H1 (cell line): Measurements from ENCODE around the gene PHTF2. TPM values are rescaled to one million over a fixed set of nuclear protein-coding genes. Genes with fewer than 3 reads are reported as not detected.

ENCODE experiments used
- CTCF ChIA-PET: fragments of 300-600 bp; sonication (Branson Sonifier 250); formaldehyde crosslinking; loops from one replicate; lab custom pipeline; 2021; ENCODE audit not compliant: partially characterized antibody; lab: Charles Lee
- POLR2A ChIA-PET: fragments of 300-600 bp; sonication (Branson Sonifier 250); formaldehyde crosslinking; loops from one replicate; lab custom pipeline; 2021; ENCODE audit warnings: inconsistent platforms; ENCODE audit not compliant: partially characterized antibody; lab: Charles Lee
- DNase-seq, 2 experiments: peaks; one replicate each; pipeline versions ENCODE4 v3.0.0 to v3.0.0-alpha.2; 2010 to 2022; ENCODE audit warnings: low spot score in 2 of 2, low read depth in 1 of 2, mixed read lengths in 1 of 2
- FAIRE-seq: peaks from 2 replicates; lab custom pipeline; 2011; peaks lifted over from hg19 to GRCh38; lab: Jason Lieb, UNC
- H2AFZ ChIP-seq: 2 replicates; pipeline ENCODE4 v1.8.1; 2012; ENCODE audit warnings: low read length, inconsistent platforms
- H2AK5ac ChIP-seq: 2 replicates; pipeline ENCODE4 v1.6.1; 2013; ENCODE audit warnings: low read depth, low read length
- H2BK120ac ChIP-seq: replicated peaks from 2 replicates; pipeline ENCODE3; 2013; ENCODE audit warnings: low read depth, low read length, inconsistent platforms
- H2BK12ac ChIP-seq: 2 replicates; pipeline ENCODE4 v1.6.1; 2013; ENCODE audit warnings: low read depth, low read length
- H2BK15ac ChIP-seq: 2 replicates; pipeline ENCODE4 v1.6.1; 2013; ENCODE audit warnings: low read length
- H2BK20ac ChIP-seq: 2 replicates; pipeline ENCODE4 v1.6.1; 2013; ENCODE audit warnings: low read length
- H2BK5ac ChIP-seq: 2 replicates; pipeline ENCODE4 v1.6.1; 2013; ENCODE audit warnings: low read depth, low read length
- H3K14ac ChIP-seq: 2 replicates; pipeline ENCODE4 v1.6.1; 2013; ENCODE audit warnings: inconsistent platforms; ENCODE audit not compliant: insufficient read length
- H3K18ac ChIP-seq: 2 replicates; pipeline ENCODE4 v1.6.1; 2013; ENCODE audit warnings: low read length; ENCODE audit errors: extremely low read depth
- H3K23ac ChIP-seq: 2 replicates; pipeline ENCODE4 v1.6.1; 2013; ENCODE audit warnings: inconsistent platforms; ENCODE audit not compliant: insufficient read length
- H3K23me2 ChIP-seq: 2 replicates; pipeline ENCODE4 v1.6.1; 2013; ENCODE audit warnings: low read depth, low read length
- H3K27ac ChIP-seq: 2 replicates; pipeline ENCODE4 v1.6.1; 2011; ENCODE audit warnings: low read depth, low read length, inconsistent platforms
- H3K27me3 ChIP-seq, 4 experiments: replicated peaks in 1 of 4; 1 replicate in 1 of 4; 2 replicates in 3 of 4; pipeline versions ENCODE4 v1.6.1 to v1.8.1; 2011 to 2013; ENCODE audit warnings: low read length in 3 of 4, mild to moderate bottlenecking in 3 of 4, inconsistent platforms in 2 of 4, mixed read lengths in 2 of 4, moderate library complexity in 1 of 4; ENCODE audit not compliant: control insufficient read depth in 3 of 4, insufficient read depth in 3 of 4; ENCODE audit errors: extremely low read depth in 1 of 4
- H3K36me3 ChIP-seq, 4 experiments: 2 replicates each; pipeline versions ENCODE4 v1.6.1 to v1.8.1; 2011 to 2013; ENCODE audit warnings: mild to moderate bottlenecking in 4 of 4, low read length in 3 of 4, moderate library complexity in 2 of 4, control low read depth in 1 of 4, inconsistent platforms in 1 of 4; ENCODE audit not compliant: insufficient read depth in 4 of 4, control insufficient read depth in 2 of 4
- H3K4ac ChIP-seq: replicated peaks from 2 replicates; pipeline ENCODE3; 2013; ENCODE audit warnings: low read length, low read depth, mixed read lengths, inconsistent platforms; ENCODE audit not compliant: insufficient read length
- H3K4me1 ChIP-seq, 4 experiments: replicated peaks in 1 of 4; 1 replicate in 1 of 4; 2 replicates in 3 of 4; pipeline versions ENCODE4 v1.6.1 to v1.8.1; 2011 to 2013; ENCODE audit warnings: low read length in 3 of 4, inconsistent platforms in 2 of 4, mixed read lengths in 1 of 4; ENCODE audit not compliant: insufficient read depth in 4 of 4, control insufficient read depth in 3 of 4
- H3K4me2 ChIP-seq, 2 experiments: 2 replicates each; pipeline versions ENCODE4 v1.6.1 to v1.8.1; 2011 to 2013; ENCODE audit warnings: low read depth in 2 of 2, low read length in 2 of 2, control low read depth in 1 of 2, inconsistent platforms in 1 of 2, mild to moderate bottlenecking in 1 of 2; ENCODE audit not compliant: insufficient read depth in 1 of 2
- H3K4me3 ChIP-seq, 4 experiments: fragments of 200-600, 300-600 bp in 1 of 4; sonication (generic), shearing (Covaris generic), sonication (Bioruptor Twin) in 1 of 4; 2 replicates each; pipeline versions ENCODE4 v1.5.1 to v1.8.1; 2011 to 2016; ENCODE audit warnings: low read length in 4 of 4, low read depth in 3 of 4, control low read depth in 2 of 4, inconsistent platforms in 2 of 4, mild to moderate bottlenecking in 2 of 4, mixed read lengths in 1 of 4, moderate library complexity in 1 of 4; ENCODE audit not compliant: insufficient read depth in 2 of 4; ENCODE audit errors: extremely low read depth in 1 of 4
- H3K56ac ChIP-seq: replicated peaks from 2 replicates; pipeline ENCODE3; 2013; ENCODE audit warnings: low read depth, mild to moderate bottlenecking, mixed read lengths, low read length, inconsistent platforms; ENCODE audit not compliant: insufficient read length
- H3K79me1 ChIP-seq: 2 replicates; pipeline ENCODE4 v1.6.1; 2013; ENCODE audit warnings: low read depth, low read length, control low read depth
- H3K79me2 ChIP-seq, 2 experiments: 2 replicates each; pipeline versions ENCODE4 v1.6.1 to v1.8.1; 2012 to 2013; ENCODE audit warnings: low read length in 2 of 2, mild to moderate bottlenecking in 2 of 2, inconsistent platforms in 1 of 2; ENCODE audit not compliant: insufficient read depth in 2 of 2, control insufficient read depth in 1 of 2
- H3K9ac ChIP-seq, 4 experiments: replicated peaks in 1 of 4; 1 replicate in 1 of 4; 2 replicates in 3 of 4; pipeline versions ENCODE4 v1.6.1 to v1.8.1; 2011 to 2013; ENCODE audit warnings: low read depth in 3 of 4, low read length in 3 of 4, control low read depth in 2 of 4, mild to moderate bottlenecking in 2 of 4, moderate library complexity in 2 of 4, inconsistent platforms in 1 of 4; ENCODE audit errors: extremely low read depth in 1 of 4
- H3K9me3 ChIP-seq, 2 experiments: 2 replicates each; pipeline versions ENCODE4 v1.6.1 to v1.8.1; 2012 to 2013; ENCODE audit warnings: mild to moderate bottlenecking in 2 of 2, moderate library complexity in 2 of 2, control low read depth in 1 of 2, inconsistent platforms in 1 of 2, low read depth in 1 of 2, low read length in 1 of 2, mixed read lengths in 1 of 2; ENCODE audit not compliant: insufficient read depth in 2 of 2
- H4K20me1 ChIP-seq, 2 experiments: replicated peaks in 1 of 2; 2 replicates each; pipeline versions ENCODE3 to v1.8.1; 2011 to 2013; ENCODE audit warnings: inconsistent platforms in 2 of 2, low read length in 2 of 2, mild to moderate bottlenecking in 1 of 2; ENCODE audit not compliant: insufficient read depth in 2 of 2, control insufficient read depth in 1 of 2
- H4K5ac ChIP-seq: 2 replicates; pipeline ENCODE4 v1.6.1; 2013; ENCODE audit warnings: low read length, low read depth, mixed read lengths, inconsistent platforms; ENCODE audit not compliant: insufficient read length
- H4K8ac ChIP-seq: 2 replicates; pipeline ENCODE4 v1.8.0; 2013; ENCODE audit warnings: mild to moderate bottlenecking, moderate library complexity, low read length, inconsistent platforms; ENCODE audit not compliant: insufficient read depth; ENCODE audit errors: extremely low read depth
- H4K91ac ChIP-seq: replicated peaks from 2 replicates; pipeline ENCODE3; 2013; ENCODE audit warnings: low read length, mixed read lengths, inconsistent platforms; ENCODE audit not compliant: insufficient read length
- BACH1 ChIP-seq: IDR thresholded peaks from 2 replicates; pipeline ENCODE4 v1.6.1; 2012; ENCODE audit warnings: low read length, improper control_type of control experiment
- CBX8 ChIP-seq: fragments of 300-800, 300-1000 bp; sonication (generic); IDR thresholded peaks from 2 replicates; pipeline ENCODE4 v1.7.1; 2016; ENCODE audit warnings: low read depth, low read length, borderline replicate concordance
- CEBPB ChIP-seq: IDR thresholded peaks from 2 replicates; pipeline ENCODE4 v1.6.1; 2012; ENCODE audit warnings: low read depth, low read length
- CTBP2 ChIP-seq: IDR thresholded peaks from 2 replicates; pipeline ENCODE4 v1.7.0; 2011; ENCODE audit warnings: borderline replicate concordance, mild to moderate bottlenecking, moderate library complexity, mixed read lengths, low read length; ENCODE audit not compliant: insufficient read depth, insufficient read length
- GTF2F1 ChIP-seq: IDR thresholded peaks from 2 replicates; pipeline ENCODE4 v1.6.1; 2012; ENCODE audit warnings: low read depth, low read length, improper control_type of control experiment, borderline replicate concordance
- NRF1 ChIP-seq: IDR thresholded peaks from 2 replicates; pipeline ENCODE4 v1.6.1; 2011; ENCODE audit warnings: mild to moderate bottlenecking, low read depth, low read length, improper control_type of control experiment
- PHF8 ChIP-seq: fragments of 200-600 bp; sonication (generic); conservative IDR thresholded peaks from 2 replicates; pipeline ENCODE4 v1.7.1; 2012; ENCODE audit warnings: low read depth, mild to moderate bottlenecking, inconsistent platforms, low read length, moderate library complexity
- POLR2A ChIP-seq, 2 experiments: IDR thresholded peaks; 1 replicate in 1 of 2; 2 replicates in 1 of 2; pipeline ENCODE4 v1.6.1; 2011; ENCODE audit warnings: low read depth in 2 of 2, low read length in 2 of 2, mild to moderate bottlenecking in 2 of 2; ENCODE audit errors: control extremely low read depth in 1 of 2
- RFX5 ChIP-seq: IDR thresholded peaks from 2 replicates; pipeline ENCODE4 v1.6.1; 2011; ENCODE audit warnings: low read depth, low read length, improper control_type of control experiment, borderline replicate concordance
- SP2 ChIP-seq: IDR thresholded peaks from 2 replicates; pipeline ENCODE4 v1.6.1; 2012; ENCODE audit warnings: mild to moderate bottlenecking, low read length, inconsistent platforms
- TBP ChIP-seq: IDR thresholded peaks from 2 replicates; pipeline ENCODE4 v1.6.1; 2011; ENCODE audit warnings: low read depth, low read length, improper control_type of control experiment
- TEAD4 ChIP-seq: IDR thresholded peaks from 2 replicates; pipeline ENCODE4 v1.6.1; 2012; ENCODE audit warnings: low read depth, low read length, inconsistent platforms, mixed read lengths
- WGBS, 2 experiments: shearing (Covaris generic) in 1 of 2; methylation state at CpG; one replicate each; pipeline versions ENCODE4 v1.1.6 to v1.1.7; 2013 to 2015; ENCODE audit warnings: low lambda C conversion rate in 2 of 2, mixed read lengths in 2 of 2, inconsistent platforms in 1 of 2, low coverage in 1 of 2, missing lambda C conversion rate in 1 of 2; ENCODE audit not compliant: insufficient replicate concordance in 2 of 2, insufficient coverage in 1 of 2, insufficient read length in 1 of 2; ENCODE audit errors: extremely low coverage in 1 of 2, missing lambda C conversion rate in 1 of 2; 5-methylcytosine and 5-hydroxymethylcytosine counted together
- polyA plus RNA-seq, 7 experiments: library from polyadenylated mRNA; depleted of rRNA in 3 of 7; stranded (reverse) in 5 of 7; unstranded in 2 of 7; fragments of >200 nt in 5 of 7; fragments of 200-250 nt in 2 of 7; gene quantifications; 1 replicate in 5 of 7; 2 replicates in 1 of 7; 4 replicates in 1 of 7; pipeline versions ENCODE4 v1.2.1 to v1.2.3, GENCODE V29; 2011 to 2013; ENCODE audit warnings: missing spikeins in 2 of 7, mixed read lengths in 2 of 7
- total RNA-seq: library from RNA; stranded (reverse); fragmentation: NEBNext Ultra II Directional; extraction: Animal tissue kit (Norgen Biotek cat#: 25700); gene quantifications from 2 replicates; pipeline ENCODE4 v1.2.1, GENCODE V29; 2021
- TF ChIP-seq, protein P1 (sequence below), 3 experiments: IDR thresholded peaks; 1 replicate in 2 of 3; 2 replicates in 1 of 3; pipeline versions ENCODE4 v1.5.1 to v1.6.1; 2011; ENCODE audit warnings: low read length in 3 of 3, mild to moderate bottlenecking in 3 of 3, inconsistent platforms in 2 of 3, low read depth in 1 of 3, moderate library complexity in 1 of 3; ENCODE audit not compliant: insufficient read depth in 1 of 3; ENCODE audit errors: control extremely low read depth in 1 of 3

The PHTF2 gene
- total and polyA plus RNA-seq, 2 of the 8 experiments (the other 6 are each of a cell fraction or from before 2014, with no cell fraction given) = 9.0 to 25.4 TPM

DNA sequence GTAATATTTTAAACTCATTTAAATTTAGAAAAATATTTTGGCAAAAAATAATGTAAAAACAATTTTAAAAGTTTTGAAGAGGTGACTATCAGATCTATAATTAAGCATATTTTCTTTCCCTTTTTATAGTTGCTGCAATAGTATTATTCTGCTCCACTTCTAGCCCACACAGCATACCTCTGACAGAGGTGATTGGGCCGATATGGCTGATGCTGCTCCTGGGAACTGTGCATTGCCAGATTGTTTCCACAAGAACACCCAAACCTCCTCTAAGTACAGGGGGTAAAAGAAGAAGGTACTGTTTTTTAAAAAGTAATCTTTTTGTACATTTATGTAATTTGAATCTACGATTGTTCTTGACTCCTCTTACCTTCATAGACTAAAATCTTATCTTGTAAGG lies 110.1 kb downstream of the PHTF2 start:
- Histone ChIP-seq H2BK20ac (no peak overlapping the region), H2AFZ (no peak overlapping the region), H4K8ac (no peak overlapping the region), H3K18ac (no peak overlapping the region), H4K20me1 (no peaks in the 10 kb centered on the region), H3K14ac (no peak overlapping the region), H3K56ac (no peak overlapping the region), H2BK12ac (no peak overlapping the region), H3K79me1 (no peaks in the 10 kb centered on the region; the same call in 1 of the 2 replicates), H3K23ac (no peak overlapping the region), H4K91ac (no peak overlapping the region), H3K23me2 (no peaks in the 10 kb centered on the region), H3K79me2 (no peaks in the 10 kb centered on the region), H3K9me3 (no peaks in the 10 kb centered on the region), H2BK15ac (no peak overlapping the region), H3K27me3 (no peaks in the 10 kb centered on the region), H3K4ac (no peak overlapping the region), H3K4me2 (no peak overlapping the region), H3K36me3 (no peaks in the 10 kb centered on the region; a peak in 1 of 8 replicates), H3K4me3 (no peak overlapping the region), H3K4me1 (no peaks in the 10 kb centered on the region), H2AK5ac (no peak overlapping the region), H4K5ac (no peak overlapping the region), H3K9ac (no peak overlapping the region), H3K27ac (no peak overlapping the region), H2BK5ac (no peak overlapping the region), H2BK120ac (no peak overlapping the region)
- WGBS, 2 experiments = 83% methylated on average over 2 of the region's 2 CpGs; no CpG with 5 or more reads in 1 of the 2 experiments
- DNase-seq = no peak
- POLR2A ChIA-PET = no interaction called here
- FAIRE-seq = no peak
- CTCF ChIA-PET = interaction anchor here (1.0 to 1.4 kb wide), 2 partner anchors 16 to 22 kb away, joined by 3 to 4 read pairs; no protein-coding TSS in a partner anchor
- TF ChIP-seq NRF1 (no peak), CEBPB (no peak), BACH1 (no peak), TBP (no peak), TEAD4 (no peak), SP2 (no peak), POLR2A (IDR thresholded peaks at IDR 0.05; ENCODE audit: control extremely low read depth in 1 of 2, low read depth in 2 of 2, low read length in 2 of 2) (no peak), GTF2F1 (no peak), CBX8 (no peak), RFX5 (no peak), CTBP2 (no peak), PHF8 (no peak)
- TF ChIP-seq, protein P1, sequence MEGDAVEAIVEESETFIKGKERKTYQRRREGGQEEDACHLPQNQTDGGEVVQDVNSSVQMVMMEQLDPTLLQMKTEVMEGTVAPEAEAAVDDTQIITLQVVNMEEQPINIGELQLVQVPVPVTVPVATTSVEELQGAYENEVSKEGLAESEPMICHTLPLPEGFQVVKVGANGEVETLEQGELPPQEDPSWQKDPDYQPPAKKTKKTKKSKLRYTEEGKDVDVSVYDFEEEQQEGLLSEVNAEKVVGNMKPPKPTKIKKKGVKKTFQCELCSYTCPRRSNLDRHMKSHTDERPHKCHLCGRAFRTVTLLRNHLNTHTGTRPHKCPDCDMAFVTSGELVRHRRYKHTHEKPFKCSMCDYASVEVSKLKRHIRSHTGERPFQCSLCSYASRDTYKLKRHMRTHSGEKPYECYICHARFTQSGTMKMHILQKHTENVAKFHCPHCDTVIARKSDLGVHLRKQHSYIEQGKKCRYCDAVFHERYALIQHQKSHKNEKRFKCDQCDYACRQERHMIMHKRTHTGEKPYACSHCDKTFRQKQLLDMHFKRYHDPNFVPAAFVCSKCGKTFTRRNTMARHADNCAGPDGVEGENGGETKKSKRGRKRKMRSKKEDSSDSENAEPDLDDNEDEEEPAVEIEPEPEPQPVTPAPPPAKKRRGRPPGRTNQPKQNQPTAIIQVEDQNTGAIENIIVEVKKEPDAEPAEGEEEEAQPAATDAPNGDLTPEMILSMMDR (IDR thresholded peaks at IDR 0.05; ENCODE audit: control extremely low read depth in 1 of 3, insufficient read depth in 1 of 3, low read depth in 1 of 3, low read length in 3 of 3) = no peak
